Endodermal cell (in vitro differentiated cells): ENCODE data around the gene MAN1A2. TPM values are rescaled to one million over a fixed set of nuclear protein-coding genes. Genes with fewer than 3 reads are reported as not detected.

Source experiments
- DNase-seq: peaks from one replicate; pipeline ENCODE4 v3.0.0-alpha.2; 2017
- H3K27ac ChIP-seq: 2 replicates; pipeline ENCODE4 v1.5.1; 2013; ENCODE audit warnings: mild to moderate bottlenecking, low read depth, low read length, moderate library complexity
- H3K27me3 ChIP-seq: 2 replicates; pipeline ENCODE4 v1.6.1; 2013; ENCODE audit warnings: mild to moderate bottlenecking, low read length, moderate library complexity; ENCODE audit not compliant: insufficient read depth, control insufficient read depth, poor library complexity, severe bottlenecking
- H3K36me3 ChIP-seq: 2 replicates; pipeline ENCODE4 v1.7.0; 2013; ENCODE audit warnings: mild to moderate bottlenecking, low read length, moderate library complexity; ENCODE audit not compliant: control insufficient read depth, insufficient read depth
- H3K4me1 ChIP-seq: one replicate; pipeline ENCODE4 v1.7.0; 2013; ENCODE audit warnings: low read length; ENCODE audit not compliant: control insufficient read depth, insufficient read depth
- H3K4me3 ChIP-seq: 2 replicates; pipeline ENCODE4 v1.5.1; 2013; ENCODE audit warnings: mild to moderate bottlenecking, low read length, moderate library complexity
- H3K9ac ChIP-seq: 2 replicates; pipeline ENCODE4 v1.6.1; 2013; ENCODE audit warnings: mild to moderate bottlenecking, low read length, moderate library complexity; ENCODE audit not compliant: poor library complexity, severe bottlenecking; ENCODE audit errors: extremely low read depth
- H3K9me3 ChIP-seq: 2 replicates; pipeline ENCODE4 v1.6.1; 2013; ENCODE audit warnings: mild to moderate bottlenecking, low read length, moderate library complexity; ENCODE audit not compliant: control insufficient read depth
- H3K27ac Mint-ChIP-seq: 2 replicates; pipeline ENCODE4 v1.8.0; 2020; ENCODE audit warnings: mixed read lengths
- H3K27me3 Mint-ChIP-seq: 2 replicates; pipeline ENCODE4 v1.8.0; 2021; ENCODE audit warnings: mild to moderate bottlenecking, mixed read lengths; ENCODE audit not compliant: insufficient read depth
- H3K36me3 Mint-ChIP-seq: 2 replicates; pipeline ENCODE4 v1.8.0; 2020; ENCODE audit warnings: low read depth, mixed read lengths
- H3K4me1 Mint-ChIP-seq: 2 replicates; pipeline ENCODE4 v1.8.0; 2020; ENCODE audit warnings: mixed read lengths
- H3K4me3 Mint-ChIP-seq: 2 replicates; pipeline ENCODE4 v1.8.0; 2020; ENCODE audit warnings: mild to moderate bottlenecking, moderate library complexity, mixed read lengths
- H3K9me3 Mint-ChIP-seq: 2 replicates; pipeline ENCODE4 v1.8.0; 2020; ENCODE audit warnings: mild to moderate bottlenecking, mixed read lengths
- WGBS, 2 experiments: methylation state at CpG; one replicate each; pipeline versions ENCODE4 v1.1.5 to v1.1.7; 2013; ENCODE audit warnings: missing lambda C conversion rate in 2 of 2, mixed read lengths in 1 of 2; ENCODE audit not compliant: insufficient coverage in 1 of 2, insufficient read length in 1 of 2; 5-methylcytosine and 5-hydroxymethylcytosine counted together
- total RNA-seq, 2 donors: library from RNA; stranded (reverse); fragmentation: NEBNext Ultra II Directional in 1 of 2; extraction: Animal tissue kit (Norgen Biotek cat#: 25700) in 1 of 2; gene quantifications; 2 replicates in 1 of 2; 3 replicates in 1 of 2; pipeline ENCODE4 v1.2.1, GENCODE V29; 2021
- TF ChIP-seq, protein P1 (sequence below): fragments of 200-600 bp; sonication (generic); conservative IDR thresholded peaks from 2 replicates; pipeline ENCODE4 v1.5.0; 2021; ENCODE audit warnings: antibody characterized with exemption, mild to moderate bottlenecking

The MAN1A2 gene
- total RNA-seq, 2 donors from 2014 or later = 33.3 to 40.9 TPM

DNA sequence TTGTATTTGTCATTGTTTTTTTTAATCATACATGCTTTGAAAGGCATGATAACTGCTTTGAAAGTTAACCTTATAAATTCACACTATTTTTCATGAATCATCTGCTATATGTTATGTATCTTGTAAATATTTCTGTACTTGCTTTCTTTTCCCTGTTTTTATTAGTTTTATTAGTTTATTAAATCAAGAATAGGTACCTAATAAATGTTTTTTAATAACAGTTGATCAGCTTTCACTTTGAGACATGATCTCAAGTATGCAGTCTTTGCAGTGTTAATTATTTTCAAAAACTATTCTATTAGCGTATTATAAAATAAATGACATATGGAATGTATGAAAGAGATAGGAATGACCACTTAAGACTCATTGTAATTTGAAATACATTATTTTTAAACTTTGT lies 127.8 kb downstream of the MAN1A2 start:
- no peak overlapping the region for H3K27ac ChIP-seq
- H3K4me1 ChIP-seq = no peaks in the 10 kb centered on the region
- no peak for DNase-seq
- no peak overlapping the region for H3K9ac ChIP-seq
- WGBS, 2 experiments = no CpG with 5 or more reads among the region's 1 CpG
- Mint-ChIP-seq H3K4me3 (no peak overlapping the region), H3K36me3 (peaks cover 6% of the 10 kb centered on the region), H3K4me1 (no peaks in the 10 kb centered on the region), H3K27ac (no peak overlapping the region), H3K9me3 (no peaks in the 10 kb centered on the region), H3K27me3 (no peaks in the 10 kb centered on the region)
- H3K4me3 ChIP-seq = no peak overlapping the region
- no peaks in the 10 kb centered on the region for H3K9me3 ChIP-seq
- H3K27me3 ChIP-seq = no peaks in the 10 kb centered on the region
- H3K36me3 ChIP-seq = peaks cover 9% of the 10 kb centered on the region
- TF ChIP-seq, protein P1, sequence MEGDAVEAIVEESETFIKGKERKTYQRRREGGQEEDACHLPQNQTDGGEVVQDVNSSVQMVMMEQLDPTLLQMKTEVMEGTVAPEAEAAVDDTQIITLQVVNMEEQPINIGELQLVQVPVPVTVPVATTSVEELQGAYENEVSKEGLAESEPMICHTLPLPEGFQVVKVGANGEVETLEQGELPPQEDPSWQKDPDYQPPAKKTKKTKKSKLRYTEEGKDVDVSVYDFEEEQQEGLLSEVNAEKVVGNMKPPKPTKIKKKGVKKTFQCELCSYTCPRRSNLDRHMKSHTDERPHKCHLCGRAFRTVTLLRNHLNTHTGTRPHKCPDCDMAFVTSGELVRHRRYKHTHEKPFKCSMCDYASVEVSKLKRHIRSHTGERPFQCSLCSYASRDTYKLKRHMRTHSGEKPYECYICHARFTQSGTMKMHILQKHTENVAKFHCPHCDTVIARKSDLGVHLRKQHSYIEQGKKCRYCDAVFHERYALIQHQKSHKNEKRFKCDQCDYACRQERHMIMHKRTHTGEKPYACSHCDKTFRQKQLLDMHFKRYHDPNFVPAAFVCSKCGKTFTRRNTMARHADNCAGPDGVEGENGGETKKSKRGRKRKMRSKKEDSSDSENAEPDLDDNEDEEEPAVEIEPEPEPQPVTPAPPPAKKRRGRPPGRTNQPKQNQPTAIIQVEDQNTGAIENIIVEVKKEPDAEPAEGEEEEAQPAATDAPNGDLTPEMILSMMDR = no peak

DNA sequence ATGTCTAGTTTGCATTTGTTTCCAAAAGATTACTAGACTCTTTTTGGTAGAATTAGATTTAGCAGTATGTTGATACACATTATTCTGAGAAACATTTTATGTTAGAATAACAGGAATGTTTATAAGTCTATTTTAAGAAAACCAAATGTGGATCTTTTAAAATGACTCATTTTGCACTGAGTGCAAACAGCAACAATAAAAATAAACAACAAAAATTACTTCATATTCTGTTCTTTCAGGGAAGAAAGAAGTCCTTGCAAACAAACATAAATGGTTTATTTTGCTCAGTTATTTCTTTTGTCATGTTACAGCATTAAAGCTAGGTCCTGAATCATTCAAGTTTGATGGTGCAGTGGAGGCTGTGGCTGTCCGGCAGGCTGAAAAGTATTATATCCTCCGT lies 131.8 kb downstream of the MAN1A2 start:
- Mint-ChIP-seq H3K9me3 (no peaks in the 10 kb centered on the region), H3K27me3 (no peaks in the 10 kb centered on the region), H3K27ac (no peak overlapping the region), H3K4me3 (no peak overlapping the region), H3K36me3 (peaks cover 5% of the 10 kb centered on the region), H3K4me1 (no peaks in the 10 kb centered on the region)
- H3K27ac ChIP-seq = no peak overlapping the region
- peaks cover 29% of the 10 kb centered on the region for H3K36me3 ChIP-seq
- H3K9ac ChIP-seq = no peak overlapping the region
- DNase-seq = no peak
- no peak overlapping the region for H3K4me3 ChIP-seq
- H3K9me3 ChIP-seq = no peaks in the 10 kb centered on the region
- WGBS, 2 experiments = 94 to 100% methylated on average over 2 of the region's 2 CpGs
- no peaks in the 10 kb centered on the region for H3K27me3 ChIP-seq
- TF ChIP-seq, protein P1 = no peak
- no peaks in the 10 kb centered on the region for H3K4me1 ChIP-seq

DNA sequence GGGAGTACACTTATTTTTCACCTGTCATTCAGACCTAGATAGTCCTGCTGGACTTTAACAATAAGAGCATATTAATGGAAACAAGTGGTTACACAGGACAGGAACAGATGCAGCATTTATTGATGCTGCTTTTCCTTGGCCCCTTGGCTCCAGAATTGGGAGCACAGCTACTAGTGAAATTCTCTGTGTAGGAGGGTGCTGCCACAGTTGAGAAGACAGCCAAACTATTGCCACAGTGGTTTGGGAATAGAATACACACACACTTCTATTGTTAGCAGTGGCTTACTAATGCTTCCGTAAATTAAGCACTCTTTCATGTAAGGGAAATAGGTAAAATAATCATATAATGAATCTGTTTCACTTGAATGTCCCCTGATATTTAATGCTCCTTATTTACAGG lies 133.3 kb downstream of the MAN1A2 start:
- Histone ChIP-seq H3K27ac (no peak overlapping the region), H3K9ac (no peak overlapping the region), H3K27me3 (no peaks in the 10 kb centered on the region), H3K36me3 (peaks cover 40% of the 10 kb centered on the region), H3K4me3 (no peak overlapping the region), H3K9me3 (no peaks in the 10 kb centered on the region), H3K4me1 (no peaks in the 10 kb centered on the region)
- 86% methylated on average over 1 of the region's 1 CpG; no CpG with 5 or more reads in 1 of the 2 experiments for WGBS, 2 experiments
- Mint-ChIP-seq H3K4me1 (no peaks in the 10 kb centered on the region), H3K4me3 (no peak overlapping the region), H3K36me3 (peaks cover 8% of the 10 kb centered on the region), H3K27ac (no peak overlapping the region), H3K9me3 (no peaks in the 10 kb centered on the region), H3K27me3 (no peaks in the 10 kb centered on the region)
- TF ChIP-seq, protein P1 = no peak
- no peak for DNase-seq
